ENCODE data around the gene COMTD1. TPM values are rescaled to one million over a fixed set of nuclear protein-coding genes. Genes with fewer than 3 reads are reported as not detected.

The COMTD1 gene
- total RNA-seq, 2 experiments from 2014 or later, result 33.2 to 34.8 TPM

- no peak overlapping the region for H3K4me3 Mint-ChIP-seq
- H3K36me3 Mint-ChIP-seq (ENCODE audit: low read depth), result no peaks in the 10 kb centered on the region
- no peaks in the 10 kb centered on the region for H3K9me3 Mint-ChIP-seq
- H3K27me3 Mint-ChIP-seq (ENCODE audit: low read depth), result no peaks in the 10 kb centered on the region
- CTCF ChIA-PET, result no interaction called here
- no peak for DNase-seq
- intact Hi-C loops (cut with micrococcal nuclease), result no loop called here
- no peak overlapping the region for H3K27ac Mint-ChIP-seq
- H3K4me1 Mint-ChIP-seq (ENCODE audit: low read depth), result no peaks in the 10 kb centered on the region
Observed at GRCh38 chr10:75261813-75262705, 26.3 kb upstream of the COMTD1 start.

DNA sequence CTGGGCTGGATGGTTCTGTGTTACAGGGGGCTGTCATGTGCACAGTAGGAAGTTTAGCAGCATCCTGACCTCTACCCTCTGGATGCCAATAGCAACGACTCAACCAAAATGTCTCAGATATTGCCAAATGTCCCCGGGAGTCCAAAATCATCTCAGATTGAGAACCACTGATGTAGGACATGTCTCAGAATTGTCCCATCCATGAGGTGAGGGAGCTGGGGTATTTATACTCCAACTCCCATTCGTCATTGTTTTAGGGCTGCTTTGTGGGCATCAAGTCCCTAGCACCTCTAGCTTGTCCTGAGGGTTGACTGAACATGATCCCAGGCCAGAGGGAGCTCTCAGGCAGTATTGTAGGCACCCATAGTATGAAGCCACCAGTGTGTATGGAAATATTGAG is 25.2 kb upstream of the COMTD1 start:
- no peak overlapping the region for H3K27ac Mint-ChIP-seq
- no peak overlapping the region for H3K4me3 Mint-ChIP-seq
- no peaks in the 10 kb centered on the region for H3K9me3 Mint-ChIP-seq
- no peak for DNase-seq
- no peaks in the 10 kb centered on the region for H3K27me3 Mint-ChIP-seq (ENCODE audit: low read depth)
- H3K36me3 Mint-ChIP-seq (ENCODE audit: low read depth), result no peaks in the 10 kb centered on the region
- CTCF ChIA-PET, result no interaction called here
- H3K4me1 Mint-ChIP-seq (ENCODE audit: low read depth), result no peaks in the 10 kb centered on the region
- intact Hi-C loops (cut with micrococcal nuclease), result no loop called here

DNA sequence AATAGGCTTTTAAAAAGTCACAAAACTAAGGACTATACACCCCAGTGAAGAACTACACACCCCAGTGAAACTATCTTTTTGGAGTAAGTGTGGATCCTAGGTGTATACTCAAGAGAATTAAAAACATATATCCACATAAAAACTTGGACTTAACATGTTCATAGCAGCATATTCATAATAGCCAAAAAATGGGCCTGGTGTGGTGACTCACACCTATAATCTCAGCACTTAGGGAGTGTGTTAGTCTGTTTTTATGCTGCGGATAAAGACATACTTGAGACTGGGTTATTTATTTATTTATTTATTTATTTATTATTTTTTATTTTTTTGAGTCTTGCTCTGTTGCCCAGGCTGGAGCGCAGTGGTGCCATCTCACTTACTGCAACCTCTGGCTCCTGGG is 19.0 kb upstream of the COMTD1 start:
- Mint-ChIP-seq H3K36me3 (ENCODE audit: low read depth) (peaks cover 2% of the 10 kb centered on the region), H3K4me3 (no peak overlapping the region), H3K9me3 (peaks cover 17% of the 10 kb centered on the region), H3K27ac (no peak overlapping the region), H3K27me3 (ENCODE audit: low read depth) (no peaks in the 10 kb centered on the region), H3K4me1 (ENCODE audit: low read depth) (no peaks in the 10 kb centered on the region)
- no peak for DNase-seq
- CTCF ChIA-PET, result no interaction called here
- intact Hi-C loops (cut with micrococcal nuclease), result no loop called here

GRCh38 chr10:75253281-75254220 is 17.8 kb upstream of the COMTD1 start:
- intact Hi-C loops (cut with micrococcal nuclease), result no loop called here
- CTCF ChIA-PET, result no interaction called here
- no peaks in the 10 kb centered on the region for H3K27me3 Mint-ChIP-seq (ENCODE audit: low read depth)

GRCh38 chr10:75250934-75251333 is 15.2 kb upstream of the COMTD1 start:
- Mint-ChIP-seq H3K4me1 (ENCODE audit: low read depth) (no peaks in the 10 kb centered on the region), H3K9me3 (peaks cover 17% of the 10 kb centered on the region), H3K27me3 (ENCODE audit: low read depth) (no peaks in the 10 kb centered on the region), H3K27ac (no peak overlapping the region), H3K36me3 (ENCODE audit: low read depth) (peaks cover 2% of the 10 kb centered on the region), H3K4me3 (no peak overlapping the region)
- intact Hi-C loops (cut with micrococcal nuclease), result no loop called here
- CTCF ChIA-PET, result interaction anchor here (1.0 kb wide), 1 partner anchor 14 kb away, joined by 4 read pairs; no protein-coding TSS in a partner anchor
- no peak for DNase-seq

More at GRCh38 chr10:75253281-75254220, 17.8 kb upstream of the COMTD1 start:
- Mint-ChIP-seq H3K4me3 (no peak overlapping the region), H3K9me3 (peaks cover 17% of the 10 kb centered on the region), H3K27ac (no peak overlapping the region), H3K4me1 (ENCODE audit: low read depth) (no peaks in the 10 kb centered on the region), H3K36me3 (ENCODE audit: low read depth) (peaks cover 2% of the 10 kb centered on the region)
- DNase-seq, result no peak

DNA sequence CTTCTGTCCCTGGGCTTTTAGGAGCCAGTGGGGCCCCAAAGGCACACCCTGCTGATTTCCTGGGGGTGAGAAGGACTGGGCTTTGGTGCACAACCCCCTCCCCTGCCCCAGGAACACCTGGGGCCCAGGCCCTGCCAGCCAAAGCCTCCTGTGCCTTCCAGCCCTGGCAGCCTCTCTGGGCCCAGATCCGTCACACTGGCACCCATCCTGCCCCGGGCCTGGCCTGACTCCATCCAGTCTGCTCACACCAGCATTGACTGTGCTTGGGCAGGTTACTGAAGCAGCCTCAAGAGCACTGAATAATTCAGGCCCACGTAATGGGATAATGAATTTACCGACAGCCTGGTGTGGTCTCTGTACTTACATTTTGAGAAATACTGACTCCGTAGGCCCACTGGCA is 12.0 kb upstream of the COMTD1 start:
- H3K27me3 Mint-ChIP-seq (ENCODE audit: low read depth), result no peaks in the 10 kb centered on the region

GRCh38 chr10:75246506-75246905 is 10.7 kb upstream of the COMTD1 start:
- no peaks in the 10 kb centered on the region for H3K4me1 Mint-ChIP-seq (ENCODE audit: low read depth)
- intact Hi-C loops (cut with micrococcal nuclease), result no loop called here
- H3K27me3 Mint-ChIP-seq (ENCODE audit: low read depth), result no peaks in the 10 kb centered on the region
- H3K9me3 Mint-ChIP-seq, result no peaks in the 10 kb centered on the region
- no peak overlapping the region for H3K4me3 Mint-ChIP-seq
- DNase-seq, result no peak
- H3K36me3 Mint-ChIP-seq (ENCODE audit: low read depth), result no peaks in the 10 kb centered on the region
- H3K27ac Mint-ChIP-seq, result no peak overlapping the region
- CTCF ChIA-PET, result interaction anchor here (0.6 to 1.3 kb wide), 4 partner anchors 10 to 182 kb away, joined by 3 to 6 read pairs (median 3); partner anchors contain the start of gene COMTD1

More for the DNA sequence above, 12.0 kb upstream of the COMTD1 start:
- H3K4me3 Mint-ChIP-seq, result no peak overlapping the region
- no peaks in the 10 kb centered on the region for H3K36me3 Mint-ChIP-seq (ENCODE audit: low read depth)
- no peak overlapping the region for H3K27ac Mint-ChIP-seq
- intact Hi-C loops (cut with micrococcal nuclease), result no loop called here
- no peak for DNase-seq
- CTCF ChIA-PET, result interaction anchor here (1.3 kb wide), 1 partner anchor 12 kb away, joined by 6 read pairs; the partner anchor contains the start of gene COMTD1
- no peaks in the 10 kb centered on the region for H3K4me1 Mint-ChIP-seq (ENCODE audit: low read depth)
- H3K9me3 Mint-ChIP-seq, result peaks cover 3% of the 10 kb centered on the region

GRCh38 chr10:75245354-75246250 is 9.8 kb upstream of the COMTD1 start:
- Mint-ChIP-seq H3K27ac (no peak overlapping the region), H3K4me3 (no peak overlapping the region), H3K9me3 (no peaks in the 10 kb centered on the region), H3K4me1 (ENCODE audit: low read depth) (no peaks in the 10 kb centered on the region), H3K27me3 (ENCODE audit: low read depth) (no peaks in the 10 kb centered on the region), H3K36me3 (ENCODE audit: low read depth) (no peaks in the 10 kb centered on the region)
- no peak for DNase-seq
- CTCF ChIA-PET, result interaction anchor here (0.7 to 0.9 kb wide), 2 partner anchors 80 to 295 kb away, joined by 3 to 4 read pairs; no protein-coding TSS in a partner anchor
- intact Hi-C loops (cut with micrococcal nuclease), result no loop called here

- Mint-ChIP-seq H3K27ac (no peak overlapping the region), H3K27me3 (ENCODE audit: low read depth) (no peaks in the 10 kb centered on the region), H3K36me3 (ENCODE audit: low read depth) (no peaks in the 10 kb centered on the region), H3K9me3 (no peaks in the 10 kb centered on the region), H3K4me3 (no peak overlapping the region), H3K4me1 (ENCODE audit: low read depth) (no peaks in the 10 kb centered on the region)
- CTCF ChIA-PET, result interaction anchor here (0.9 kb wide), 1 partner anchor 294 kb away, joined by 4 read pairs; no protein-coding TSS in a partner anchor
- DNase-seq, result no peak
- intact Hi-C loops (cut with micrococcal nuclease), result no loop called here
Observed at GRCh38 chr10:75244487-75245353, 9.0 kb upstream of the COMTD1 start.

GRCh38 chr10:75243426-75243825 is 7.7 kb upstream of the COMTD1 start:
- Mint-ChIP-seq H3K9me3 (no peaks in the 10 kb centered on the region), H3K27me3 (ENCODE audit: low read depth) (no peaks in the 10 kb centered on the region), H3K4me3 (no peak overlapping the region), H3K4me1 (ENCODE audit: low read depth) (no peaks in the 10 kb centered on the region), H3K27ac (no peak overlapping the region), H3K36me3 (ENCODE audit: low read depth) (no peaks in the 10 kb centered on the region)
- CTCF ChIA-PET, result no interaction called here
- intact Hi-C loops (cut with micrococcal nuclease), result no loop called here
- DNase-seq, result no peak

Measured in activated naive CD4-positive, alpha-beta T cell treated with anti-CD3 and anti-CD28 coated beads for 36 hours (primary cell).